ENCODE measurements around the gene KCNAB2.

KCNAB2 gene

DNA sequence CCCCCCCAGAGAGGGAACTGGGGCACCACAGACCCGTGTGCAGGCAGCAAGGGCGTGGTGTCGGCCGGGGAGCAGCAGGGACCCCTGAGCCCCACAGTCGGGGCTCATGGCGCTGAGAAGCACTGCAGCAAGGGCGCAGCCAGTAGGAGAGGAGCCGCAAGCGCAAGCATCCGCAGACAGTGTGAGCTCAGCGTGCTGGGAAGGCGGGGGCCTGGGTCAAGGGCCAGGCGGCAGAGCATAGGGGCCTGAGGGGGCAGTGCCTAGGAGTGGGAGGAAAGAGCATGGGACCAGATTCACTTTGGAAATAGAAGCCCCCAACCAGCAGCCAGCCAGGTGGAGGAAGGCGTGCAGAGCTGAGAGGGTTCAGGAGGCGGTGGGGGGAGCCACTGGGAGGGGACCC, 6.7 kb upstream of the KCNAB2 start:
- no peaks in the 10 kb centered on the region for H3K9me3 ChIP-seq (ENCODE audit: insufficient read depth, low read length)
- peaks cover 9% of the 10 kb centered on the region for H3K36me3 ChIP-seq (replicated peaks; ENCODE audit: low read depth, low read length)
- no peaks in the 10 kb centered on the region for H3K27me3 ChIP-seq (ENCODE audit: low read depth, low read length)
- no peaks in the 10 kb centered on the region for H3K4me1 ChIP-seq (ENCODE audit: low read length)
- no peak overlapping the region for H3K27ac ChIP-seq (ENCODE audit: low read length)
- peaks cover 57% of the 10 kb centered on the region for H3K79me2 ChIP-seq (ENCODE audit: low read length)
- no peak overlapping the region for H3K9ac ChIP-seq (ENCODE audit: low read length)
- no peak overlapping the region for H3K4me3 ChIP-seq (ENCODE audit: low read length)
- no peak for TF ChIP-seq EZH2phosphoT487 (IDR thresholded peaks at IDR 0.05; ENCODE audit: low read depth)
- TF ChIP-seq, protein P1, sequence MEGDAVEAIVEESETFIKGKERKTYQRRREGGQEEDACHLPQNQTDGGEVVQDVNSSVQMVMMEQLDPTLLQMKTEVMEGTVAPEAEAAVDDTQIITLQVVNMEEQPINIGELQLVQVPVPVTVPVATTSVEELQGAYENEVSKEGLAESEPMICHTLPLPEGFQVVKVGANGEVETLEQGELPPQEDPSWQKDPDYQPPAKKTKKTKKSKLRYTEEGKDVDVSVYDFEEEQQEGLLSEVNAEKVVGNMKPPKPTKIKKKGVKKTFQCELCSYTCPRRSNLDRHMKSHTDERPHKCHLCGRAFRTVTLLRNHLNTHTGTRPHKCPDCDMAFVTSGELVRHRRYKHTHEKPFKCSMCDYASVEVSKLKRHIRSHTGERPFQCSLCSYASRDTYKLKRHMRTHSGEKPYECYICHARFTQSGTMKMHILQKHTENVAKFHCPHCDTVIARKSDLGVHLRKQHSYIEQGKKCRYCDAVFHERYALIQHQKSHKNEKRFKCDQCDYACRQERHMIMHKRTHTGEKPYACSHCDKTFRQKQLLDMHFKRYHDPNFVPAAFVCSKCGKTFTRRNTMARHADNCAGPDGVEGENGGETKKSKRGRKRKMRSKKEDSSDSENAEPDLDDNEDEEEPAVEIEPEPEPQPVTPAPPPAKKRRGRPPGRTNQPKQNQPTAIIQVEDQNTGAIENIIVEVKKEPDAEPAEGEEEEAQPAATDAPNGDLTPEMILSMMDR (IDR thresholded peaks at IDR 0.05; ENCODE audit: low read depth, low read length) = no peak
- H2AFZ ChIP-seq (ENCODE audit: low read depth, low read length) = no peak overlapping the region
- H4K20me1 ChIP-seq (ENCODE audit: insufficient read depth, low read length) = peaks cover 80% of the 10 kb centered on the region
- H3K4me2 ChIP-seq (ENCODE audit: low read length) = no peak overlapping the region

DNA sequence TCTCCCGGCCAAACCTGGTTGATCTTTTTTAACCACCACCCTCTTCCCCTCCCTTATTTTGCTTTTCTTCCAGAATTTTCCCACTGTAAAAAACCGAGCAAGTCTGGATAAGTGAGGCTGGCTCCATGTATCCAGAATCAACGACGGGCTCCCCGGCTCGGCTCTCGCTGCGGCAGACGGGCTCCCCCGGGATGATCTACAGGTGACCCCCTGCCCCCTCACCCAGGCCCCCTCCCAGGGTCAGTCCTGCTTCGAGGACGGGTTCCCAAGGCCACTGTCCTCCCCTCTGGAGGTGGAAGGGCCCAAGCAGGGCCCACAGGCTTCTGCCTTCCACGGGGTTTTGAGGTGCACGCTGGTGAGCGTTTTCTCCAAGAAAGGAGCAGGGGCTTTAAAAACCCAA, 5.2 kb upstream of the KCNAB2 start:
- no peak overlapping the region for H3K4me3 ChIP-seq (ENCODE audit: low read length)
- peaks cover 71% of the 10 kb centered on the region for H4K20me1 ChIP-seq (ENCODE audit: insufficient read depth, low read length)
- no peaks in the 10 kb centered on the region for H3K4me1 ChIP-seq (ENCODE audit: low read length)

DNA sequence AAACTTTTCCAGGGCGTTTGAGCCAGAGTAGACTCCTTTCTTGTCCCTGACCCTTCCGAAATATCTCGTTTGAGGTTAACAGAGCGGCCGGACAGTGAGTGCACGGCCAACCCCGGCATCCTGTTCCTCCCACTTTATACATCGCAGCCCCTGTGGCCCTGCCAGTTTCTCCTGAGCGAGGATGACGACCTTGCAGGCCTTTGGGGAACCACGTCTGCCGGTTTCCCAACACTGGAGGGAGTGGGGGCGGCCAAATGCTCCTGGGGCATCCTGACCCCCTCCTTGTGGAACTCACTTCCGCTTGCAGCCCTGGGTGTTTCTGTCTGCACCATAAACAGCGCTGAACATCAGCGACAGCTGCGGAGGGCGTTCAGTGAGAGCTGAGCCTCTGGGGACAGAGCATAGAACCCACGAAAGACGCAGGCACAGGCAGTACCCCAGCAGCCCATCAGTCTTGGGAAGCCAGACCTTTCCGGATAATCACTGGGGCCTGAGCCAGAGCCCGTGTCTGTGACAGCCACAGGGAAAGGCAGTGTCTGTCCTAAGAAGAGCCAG, 4.8 kb upstream of the KCNAB2 start:
- H4K20me1 ChIP-seq (ENCODE audit: insufficient read depth, low read length) = peaks cover 67% of the 10 kb centered on the region
- H3K4me1 ChIP-seq (ENCODE audit: low read length) = no peaks in the 10 kb centered on the region
- H3K9me3 ChIP-seq (ENCODE audit: insufficient read depth, low read length) = no peaks in the 10 kb centered on the region
- no peak overlapping the region for H3K4me2 ChIP-seq (ENCODE audit: low read length)
- H3K27me3 ChIP-seq (ENCODE audit: low read depth, low read length) = no peaks in the 10 kb centered on the region
- H3K36me3 ChIP-seq (replicated peaks; ENCODE audit: low read depth, low read length) = peaks cover 3% of the 10 kb centered on the region
- no peak overlapping the region for H3K9ac ChIP-seq (ENCODE audit: low read length)
- no peak overlapping the region for H3K4me3 ChIP-seq (ENCODE audit: low read length)
- H3K79me2 ChIP-seq (ENCODE audit: low read length) = peaks cover 38% of the 10 kb centered on the region
- TF ChIP-seq, protein P1 (IDR thresholded peaks at IDR 0.05; ENCODE audit: low read depth, low read length) = no peak
- TF ChIP-seq EZH2phosphoT487 (IDR thresholded peaks at IDR 0.05; ENCODE audit: low read depth) = no peak
- H3K27ac ChIP-seq (ENCODE audit: low read length) = no peak overlapping the region
- H2AFZ ChIP-seq (ENCODE audit: low read depth, low read length) = no peak overlapping the region

More for the DNA sequence above, 5.2 kb upstream of the KCNAB2 start:
- no peak for TF ChIP-seq EZH2phosphoT487 (IDR thresholded peaks at IDR 0.05; ENCODE audit: low read depth)
- TF ChIP-seq, protein P1 (IDR thresholded peaks at IDR 0.05; ENCODE audit: low read depth, low read length) = no peak
- Histone ChIP-seq H2AFZ (ENCODE audit: low read depth, low read length) (no peak overlapping the region), H3K4me2 (ENCODE audit: low read length) (no peak overlapping the region), H3K27ac (ENCODE audit: low read length) (no peak overlapping the region), H3K79me2 (ENCODE audit: low read length) (peaks cover 43% of the 10 kb centered on the region), H3K9ac (ENCODE audit: low read length) (no peak overlapping the region), H3K36me3 (replicated peaks; ENCODE audit: low read depth, low read length) (peaks cover 3% of the 10 kb centered on the region), H3K9me3 (ENCODE audit: insufficient read depth, low read length) (no peaks in the 10 kb centered on the region), H3K27me3 (ENCODE audit: low read depth, low read length) (no peaks in the 10 kb centered on the region)

DNA sequence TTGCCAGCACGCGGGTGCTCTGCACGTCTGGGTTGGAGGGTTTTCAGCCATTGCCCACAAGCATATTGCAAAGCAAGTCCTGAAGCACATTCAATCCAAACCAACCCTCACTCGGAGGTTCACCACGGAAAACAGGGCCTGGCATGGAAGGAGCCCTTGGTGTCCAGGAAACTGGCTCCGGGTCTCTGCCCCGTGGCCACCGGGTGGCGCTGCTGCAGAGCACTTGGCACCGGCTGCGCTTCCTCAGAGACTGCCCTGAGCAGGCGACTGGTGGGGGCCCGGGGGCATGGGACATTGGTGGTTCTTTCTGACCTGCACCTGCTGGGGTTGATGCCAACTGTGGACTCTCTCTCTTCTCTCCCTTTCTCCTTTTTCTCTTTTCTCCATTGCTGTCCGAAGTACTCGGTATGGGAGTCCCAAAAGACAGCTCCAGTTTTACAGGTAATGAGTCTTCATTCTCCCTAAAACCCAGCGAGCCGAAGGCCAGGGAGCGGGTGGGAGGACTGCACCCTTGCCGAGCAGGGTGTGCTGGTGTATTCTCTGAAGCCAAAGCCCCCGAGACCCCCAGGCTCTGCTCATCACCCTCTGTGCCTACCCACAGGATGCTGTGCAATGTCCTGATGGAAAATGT, 4.1 kb upstream of the KCNAB2 start:
- peaks cover 66% of the 10 kb centered on the region for H4K20me1 ChIP-seq (ENCODE audit: insufficient read depth, low read length)
- H3K4me2 ChIP-seq (ENCODE audit: low read length) = no peak overlapping the region
- no peaks in the 10 kb centered on the region for H3K4me1 ChIP-seq (ENCODE audit: low read length)

More for the DNA sequence above, 4.1 kb upstream of the KCNAB2 start:
- H3K79me2 ChIP-seq (ENCODE audit: low read length) = peaks cover 33% of the 10 kb centered on the region
- no peak overlapping the region for H2AFZ ChIP-seq (ENCODE audit: low read depth, low read length)
- no peak overlapping the region for H3K9ac ChIP-seq (ENCODE audit: low read length)
- H3K27me3 ChIP-seq (ENCODE audit: low read depth, low read length) = no peaks in the 10 kb centered on the region
- H3K9me3 ChIP-seq (ENCODE audit: insufficient read depth, low read length) = no peaks in the 10 kb centered on the region
- H3K27ac ChIP-seq (ENCODE audit: low read length) = no peak overlapping the region
- peaks cover 3% of the 10 kb centered on the region for H3K36me3 ChIP-seq (replicated peaks; ENCODE audit: low read depth, low read length)
- TF ChIP-seq EZH2phosphoT487 (IDR thresholded peaks at IDR 0.05; ENCODE audit: low read depth) = no peak
- TF ChIP-seq, protein P1 (IDR thresholded peaks at IDR 0.05; ENCODE audit: low read depth, low read length) = peak; percentile 43
- H3K4me3 ChIP-seq (ENCODE audit: low read length) = no peak overlapping the region

Measured in OCI-LY3 (cell line).